Kasumi-1 (cell line): ENCODE results near the gene SPTBN1.
A peak's percentile ranks its signal among the peaks of the same experiment; 100 is the strongest.

Source experiments
- DNase-seq, 2 experiments: peaks; one replicate each; lab custom pipeline; 2025; lab: John Stamatoyannopoulos, UW

Gene SPTBN1

DNA sequence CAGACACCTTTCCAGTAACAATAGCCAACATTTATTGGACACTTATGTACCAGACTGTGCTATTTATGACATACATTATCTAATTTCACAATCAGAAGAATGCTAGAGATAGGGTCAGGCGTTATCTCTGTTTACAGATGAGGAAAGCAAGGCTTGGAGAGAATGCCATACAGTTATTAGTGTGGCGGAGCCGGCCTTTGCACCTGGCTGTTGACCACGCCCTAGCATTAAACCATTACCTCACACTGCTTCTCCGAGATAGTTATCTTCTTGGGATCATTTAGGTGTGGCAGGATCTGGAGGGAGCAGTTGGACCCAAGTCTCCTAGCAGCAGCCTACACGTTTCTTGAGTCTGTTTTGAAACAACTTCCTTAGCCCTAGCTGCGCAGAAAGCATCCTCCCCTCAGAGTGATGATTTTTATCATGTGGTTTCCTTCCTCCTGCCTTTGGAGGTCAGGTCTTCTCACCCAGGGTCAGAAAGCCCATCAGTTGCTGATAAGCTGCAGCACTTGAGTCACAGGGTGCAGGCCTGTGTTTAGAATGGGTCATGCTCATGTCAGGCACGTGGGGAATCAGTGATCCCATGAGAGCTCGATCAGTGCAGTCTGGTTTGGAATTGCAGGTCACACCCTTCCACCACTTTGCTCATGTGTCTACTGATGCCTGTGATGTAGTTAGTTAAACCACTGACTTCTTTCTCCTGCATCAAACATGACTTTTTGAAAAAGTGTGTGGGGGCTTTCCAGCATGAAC is 118.2 kb downstream of the SPTBN1 start:
- peak; percentile 69 to 77 for DNase-seq

GRCh38 chr2:54574860-54575247 is 118.7 kb downstream of the SPTBN1 start:
- DNase-seq, result no peak

DNA sequence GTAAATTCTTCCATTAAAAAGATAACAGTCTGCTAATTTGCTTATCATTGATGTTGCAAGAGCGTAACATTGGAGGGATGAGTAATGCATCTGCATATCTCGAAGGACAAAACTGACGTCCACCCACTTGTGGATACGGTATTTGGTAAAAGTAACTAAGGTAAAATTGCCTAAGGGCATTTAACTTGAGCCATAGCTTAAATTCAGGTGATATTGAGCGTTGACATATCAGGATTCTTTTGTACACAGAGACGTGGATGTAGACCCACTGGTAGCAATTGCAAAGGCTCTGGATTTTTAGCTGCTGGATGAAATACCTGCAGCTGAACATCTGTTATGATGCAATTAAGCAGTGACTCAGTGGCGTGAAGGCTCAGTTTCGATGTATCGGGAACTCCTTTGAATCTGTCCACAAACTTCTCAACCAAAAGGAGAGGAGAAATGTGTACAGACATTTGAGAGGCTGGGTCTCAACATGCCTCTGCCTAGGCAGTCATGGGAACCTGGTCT is 119.3 kb downstream of the SPTBN1 start:
- no peak for DNase-seq

GRCh38 chr2:54577035-54577434 is 120.9 kb downstream of the SPTBN1 start:
- no peak for DNase-seq

DNA sequence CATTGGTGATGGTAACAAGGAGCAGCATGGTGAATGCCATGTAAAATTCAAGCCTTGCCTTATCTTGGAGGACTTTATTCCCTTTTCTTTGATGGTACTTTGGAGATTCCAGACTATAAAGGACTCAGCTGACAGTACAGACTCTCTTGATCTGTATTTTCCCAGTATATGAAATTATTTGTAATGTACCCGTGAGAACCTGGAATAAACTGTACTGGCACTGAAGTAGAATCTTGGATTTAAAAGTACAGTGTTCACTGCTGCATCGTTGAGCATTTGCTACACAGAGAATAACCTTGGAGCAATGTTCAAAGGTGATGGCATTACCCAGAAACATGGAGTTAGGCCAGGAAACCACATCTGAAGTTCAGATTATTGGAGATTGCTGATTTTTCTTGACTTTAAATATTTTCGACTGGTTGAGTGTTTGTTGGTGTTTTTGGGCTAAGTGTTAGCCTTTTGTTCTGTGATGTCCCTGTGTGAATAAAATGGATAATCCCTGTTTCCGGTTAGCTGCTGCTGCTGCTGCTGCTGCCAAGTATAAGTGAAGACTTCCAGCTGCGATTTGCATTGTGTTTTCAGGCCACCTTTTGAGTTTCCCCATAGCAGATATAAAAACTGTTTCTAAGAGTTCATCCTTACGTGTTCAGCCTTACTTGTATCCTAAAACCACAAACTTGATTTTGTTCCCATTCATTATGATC is 122.0 kb downstream of the SPTBN1 start:
- DNase-seq, result no peak

- no peak for DNase-seq
Measured at GRCh38 chr2:54578648-54579045, 122.5 kb downstream of the SPTBN1 start.

GRCh38 chr2:54579061-54579681 is 123.0 kb downstream of the SPTBN1 start:
- DNase-seq, result no peak

DNA sequence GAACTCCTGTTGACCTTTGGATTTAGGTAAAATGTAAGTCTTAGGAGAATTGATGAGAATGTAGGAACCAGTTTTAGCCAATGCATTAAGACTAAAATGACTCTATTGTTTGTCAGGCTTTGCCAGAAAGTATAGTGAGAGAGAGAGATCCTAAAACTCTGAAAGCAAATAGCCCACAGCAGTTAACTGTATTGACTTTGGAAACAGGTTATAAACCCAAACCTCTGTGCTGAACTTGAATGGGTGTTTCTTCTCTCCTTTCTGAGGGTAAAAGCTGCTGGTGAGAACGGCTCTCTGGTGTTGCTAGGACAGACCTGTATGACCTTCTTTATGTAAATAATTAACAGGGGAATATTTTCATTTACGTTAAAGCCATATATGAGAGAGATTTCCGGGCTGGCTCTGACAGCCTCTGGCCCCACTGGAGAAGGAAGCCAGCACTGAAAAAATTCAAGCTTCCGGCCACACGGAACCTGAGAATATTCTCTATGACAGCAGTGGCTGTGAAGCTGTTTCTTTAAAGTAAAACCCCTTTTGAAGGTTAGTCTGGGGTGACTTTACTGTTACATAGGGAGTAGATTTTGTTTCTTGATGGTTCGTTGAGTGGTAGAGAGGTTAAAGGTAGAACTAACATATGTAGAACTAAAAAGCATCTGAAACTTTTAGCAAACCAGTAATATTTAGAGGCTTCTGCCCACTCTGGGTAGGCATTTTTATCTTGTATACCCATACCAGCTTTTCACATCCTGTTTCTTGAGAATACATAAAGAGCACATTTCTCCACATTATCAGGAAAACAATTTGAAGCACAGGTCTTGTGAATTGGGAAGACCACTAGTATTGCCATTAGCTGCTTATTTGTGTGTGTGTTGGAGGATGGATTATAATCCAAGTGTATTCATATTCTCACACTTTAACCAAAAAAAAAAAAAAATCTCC is 123.8 kb downstream of the SPTBN1 start:
- peak; percentile 49 to 54 for DNase-seq

- peak; percentile 63 to 74 for DNase-seq
Measured at GRCh38 chr2:54581326-54582039, 125.4 kb downstream of the SPTBN1 start.

- DNase-seq, result no peak
Measured at GRCh38 chr2:54582987-54583386, 126.9 kb downstream of the SPTBN1 start.

DNA sequence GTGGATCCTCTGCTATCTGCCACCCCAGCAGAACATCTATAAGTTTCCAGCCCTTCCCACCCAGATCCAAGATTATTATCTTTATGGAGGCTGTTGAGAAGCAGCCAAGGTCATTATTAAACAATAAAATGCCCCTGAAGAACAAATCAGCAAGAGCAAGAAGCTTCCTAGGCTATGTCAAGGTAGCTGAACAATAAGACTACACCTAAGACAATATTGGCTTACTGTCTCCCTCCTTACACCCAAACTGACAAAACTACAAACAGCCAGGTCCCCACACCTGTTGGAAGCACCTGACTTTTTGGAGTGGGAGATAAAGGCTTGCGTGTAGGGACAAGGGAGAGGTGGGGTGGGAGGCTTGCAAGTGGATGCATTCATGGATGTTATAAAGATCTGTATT is 128.5 kb downstream of the SPTBN1 start:
- DNase-seq, result no peak

- no peak for DNase-seq
Measured at GRCh38 chr2:54585136-54585733, 129.1 kb downstream of the SPTBN1 start.

- DNase-seq, result no peak
Measured at GRCh38 chr2:54586062-54586461, 129.9 kb downstream of the SPTBN1 start.

DNA sequence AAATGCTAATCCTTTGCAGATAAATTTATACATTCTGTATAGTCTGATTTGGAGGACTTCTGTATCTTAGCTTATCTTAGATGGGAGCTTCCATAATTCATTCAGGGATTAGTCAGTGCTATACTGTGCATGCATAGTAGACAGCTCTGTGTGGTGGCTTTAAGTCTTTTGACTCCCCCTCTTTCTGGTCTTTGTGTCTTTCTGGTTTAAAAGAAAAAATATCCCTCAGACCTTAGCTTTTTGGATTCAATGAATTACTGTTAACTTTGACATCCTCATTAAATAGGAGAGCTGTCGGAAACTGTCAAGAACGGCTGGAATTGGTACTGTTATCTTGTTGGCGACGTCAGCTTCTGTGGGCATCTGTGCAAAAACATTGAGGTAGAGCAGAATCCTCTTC is 130.4 kb downstream of the SPTBN1 start:
- DNase-seq, result no peak

DNA sequence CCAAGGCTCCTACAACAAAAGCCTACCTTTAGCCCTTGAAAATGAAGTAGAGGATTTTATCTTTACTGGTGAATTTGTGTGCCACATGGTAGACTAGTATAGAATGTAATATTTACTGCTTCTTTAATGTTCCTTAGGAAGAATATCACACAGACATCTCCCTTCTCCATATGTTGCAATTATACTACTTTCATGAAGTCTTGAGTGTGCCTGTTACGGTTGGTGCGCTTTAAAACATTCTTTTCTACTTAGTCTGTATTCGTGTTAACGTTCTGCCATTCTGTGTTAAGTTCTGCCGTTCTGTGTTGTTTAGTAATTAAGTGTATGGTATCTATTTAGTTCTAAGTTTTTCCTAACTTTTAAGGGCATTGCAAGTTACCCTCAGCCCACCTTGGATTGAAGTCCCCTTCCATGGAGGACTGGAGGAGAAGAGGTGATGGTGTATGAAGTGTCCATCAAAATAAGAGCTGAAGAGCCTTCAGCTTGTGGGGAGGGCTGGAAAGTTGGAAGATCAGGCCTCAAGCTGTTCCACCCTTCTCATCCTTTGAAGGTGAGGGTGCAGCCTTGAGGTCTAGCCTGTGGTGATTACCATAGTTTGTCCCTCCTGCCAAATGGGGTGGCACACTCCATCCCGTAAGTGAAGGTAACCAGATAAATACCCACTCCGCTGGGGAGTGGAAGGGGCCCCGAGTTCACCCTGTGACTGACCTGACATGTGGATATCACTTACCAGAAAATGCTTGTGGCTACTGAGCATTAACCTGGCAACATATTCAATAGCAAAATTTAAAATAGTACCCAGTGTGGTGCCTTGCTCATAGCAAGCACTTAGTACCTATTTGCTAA is 131.3 kb downstream of the SPTBN1 start:
- DNase-seq, result no peak

- no peak for DNase-seq
Measured at GRCh38 chr2:54588244-54588899, 132.2 kb downstream of the SPTBN1 start.

GRCh38 chr2:54589038-54589339 is 132.9 kb downstream of the SPTBN1 start:
- no peak for DNase-seq

DNA sequence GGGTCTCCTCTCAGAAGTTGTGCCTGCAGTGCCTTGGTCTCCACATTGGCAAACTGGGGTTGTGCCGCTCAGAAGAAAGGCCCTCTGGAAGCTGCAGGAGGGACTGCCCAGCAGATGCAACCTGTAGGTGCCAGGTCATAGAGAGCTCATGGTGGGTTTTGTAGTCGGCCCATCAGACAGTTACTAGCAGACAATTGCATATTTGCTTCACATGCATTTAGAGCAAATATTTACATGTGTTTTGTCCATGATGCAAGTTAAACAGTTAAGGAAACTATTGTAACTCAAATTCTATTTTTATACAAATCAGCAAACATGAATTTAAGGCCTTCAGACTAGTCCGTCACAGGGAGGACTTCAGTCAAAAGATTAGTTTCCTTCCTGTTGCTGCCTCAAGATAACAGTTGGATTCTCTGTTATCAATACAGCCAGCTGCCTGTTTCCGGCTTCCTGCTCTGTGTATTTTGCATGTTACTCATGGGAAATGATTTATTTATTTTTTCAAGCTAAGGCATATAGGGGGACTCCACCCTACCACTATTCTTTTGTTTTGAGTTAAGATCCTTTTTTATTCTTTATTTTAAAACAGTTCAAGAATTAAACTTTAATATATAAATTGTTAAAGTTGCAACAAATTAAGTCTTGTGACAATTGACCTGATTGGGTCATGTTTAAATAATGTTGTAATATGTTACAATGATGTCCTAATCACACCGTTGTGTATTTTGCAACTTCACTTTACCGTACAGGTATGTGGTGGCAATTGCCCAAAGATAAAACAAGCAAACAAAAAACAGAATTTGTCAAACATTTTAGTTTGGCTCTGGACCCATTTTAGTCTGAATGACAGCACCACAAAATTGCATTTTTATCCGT is 133.5 kb downstream of the SPTBN1 start:
- peak; percentile 90 to 93 for DNase-seq
